Fibroblast of skin of back (primary cell): Measurements from ENCODE around the gene TMEM164. TPM values are rescaled to one million over a fixed set of nuclear protein-coding genes. Genes with fewer than 3 reads are reported as not detected.
"Not testable (repeated sequence)": the region's sequence is repeated elsewhere in the genome, so short reads cannot be mapped to it uniquely, and the experiment has no call there.

Experiments used
- DNase-seq: peaks from one replicate; pipeline ENCODE4 v3.0.0-alpha.2; 2013
- polyA plus RNA-seq, 2 experiments: library from polyadenylated mRNA; unstranded; fragments of 120-200 nt; gene quantifications; one replicate each; pipeline ENCODE4 v1.2.1, GENCODE V29; 2013; ENCODE audit not compliant: insufficient read length in 2 of 2

TMEM164 gene
- polyA plus RNA-seq (2013, experiment 1 of 2; ENCODE audit: insufficient read length): 10.7 TPM
- polyA plus RNA-seq (2013, experiment 2 of 2; ENCODE audit: insufficient read length): 7.5 TPM

GRCh38 chrX:110002300-110003166 lies at the start of gene TMEM164:
TSS of gene TMEM164 (plus strand) at chrX:110003114. CDS start at chrX:110003775, 661 bp downstream.
- DNase-seq: peak; percentile 79

GRCh38 chrX:109954333-109954732 lies 48.6 kb upstream of the TMEM164 start:
- DNase-seq: no peak

GRCh38 chrX:109954955-109955354 lies 48.0 kb upstream of the TMEM164 start:
- no peak for DNase-seq

GRCh38 chrX:109958266-109958665 lies 44.6 kb upstream of the TMEM164 start:
- no peak for DNase-seq

GRCh38 chrX:109959356-109959871 lies 43.5 kb upstream of the TMEM164 start:
- DNase-seq: no peak

- DNase-seq: no peak
These were observed 38.5 kb upstream of the TMEM164 start for GRCh38 chrX:109964390-109964789.

- DNase-seq: no peak
These were observed 36.7 kb upstream of the TMEM164 start for GRCh38 chrX:109966246-109966645.

GRCh38 chrX:109967156-109967555 lies 35.8 kb upstream of the TMEM164 start:
- DNase-seq: no peak

GRCh38 chrX:109970841-109971240 lies 32.1 kb upstream of the TMEM164 start:
- DNase-seq: not testable (repeated sequence)

GRCh38 chrX:109974906-109975655 lies 27.8 kb upstream of the TMEM164 start:
- DNase-seq: no peak

- not testable (repeated sequence) for DNase-seq
These were observed 17.7 kb upstream of the TMEM164 start for GRCh38 chrX:109985210-109985609.

- DNase-seq: peak; percentile 15
These were observed 15.0 kb upstream of the TMEM164 start for GRCh38 chrX:109987884-109988283.

- DNase-seq: no peak
These were observed 12.2 kb upstream of the TMEM164 start for GRCh38 chrX:109990582-109991276.

GRCh38 chrX:109992203-109992602 lies 10.7 kb upstream of the TMEM164 start:
- no peak for DNase-seq

GRCh38 chrX:109995155-109995554 lies 7.8 kb upstream of the TMEM164 start:
- DNase-seq: no peak

GRCh38 chrX:109997786-109998452 lies 5.0 kb upstream of the TMEM164 start:
- DNase-seq: no peak

GRCh38 chrX:110000000-110000399 lies 2.9 kb upstream of the TMEM164 start:
- no peak for DNase-seq

- DNase-seq: no peak
These were observed 1.8 kb upstream of the TMEM164 start for GRCh38 chrX:110000847-110001713.

GRCh38 chrX:110001740-110002299 lies 1.1 kb upstream of the TMEM164 start:
- DNase-seq: no peak
